Neural cell (in vitro differentiated cells): ENCODE data around the gene RAP1GAP2.

ENCODE experiments used
- EZH2 ChIP-seq: fragments of 200-600, 300-800 bp; shearing (Covaris generic), sonication (generic); IDR thresholded peaks from 2 replicates; pipeline ENCODE4 v1.6.1; 2014; ENCODE audit warnings: antibody characterized with exemption, low read length, borderline replicate concordance, mild to moderate bottlenecking; ENCODE audit not compliant: insufficient read depth, poor library complexity, severe bottlenecking
- MXI1 ChIP-seq: fragments of 450-650 bp; conservative IDR thresholded peaks from 2 replicates; pipeline ENCODE4 v1.6.1; 2014; ENCODE audit warnings: antibody characterized with exemption, mild to moderate bottlenecking; ENCODE audit not compliant: poor library complexity, severe bottlenecking
- POLR2AphosphoS5 ChIP-seq: IDR thresholded peaks from 2 replicates; pipeline ENCODE4 v1.6.1; 2012
- TF ChIP-seq, protein P1 (sequence below): fragments of 450-650 bp; IDR thresholded peaks from 2 replicates; pipeline ENCODE4 v1.5.1; 2014; ENCODE audit warnings: antibody characterized with exemption, mild to moderate bottlenecking, moderate library complexity; ENCODE audit not compliant: poor library complexity, severe bottlenecking

GRCh38 chr17:2936351-2936750, 140.1 kb downstream of the RAP1GAP2 start:
- TF ChIP-seq, protein P1, sequence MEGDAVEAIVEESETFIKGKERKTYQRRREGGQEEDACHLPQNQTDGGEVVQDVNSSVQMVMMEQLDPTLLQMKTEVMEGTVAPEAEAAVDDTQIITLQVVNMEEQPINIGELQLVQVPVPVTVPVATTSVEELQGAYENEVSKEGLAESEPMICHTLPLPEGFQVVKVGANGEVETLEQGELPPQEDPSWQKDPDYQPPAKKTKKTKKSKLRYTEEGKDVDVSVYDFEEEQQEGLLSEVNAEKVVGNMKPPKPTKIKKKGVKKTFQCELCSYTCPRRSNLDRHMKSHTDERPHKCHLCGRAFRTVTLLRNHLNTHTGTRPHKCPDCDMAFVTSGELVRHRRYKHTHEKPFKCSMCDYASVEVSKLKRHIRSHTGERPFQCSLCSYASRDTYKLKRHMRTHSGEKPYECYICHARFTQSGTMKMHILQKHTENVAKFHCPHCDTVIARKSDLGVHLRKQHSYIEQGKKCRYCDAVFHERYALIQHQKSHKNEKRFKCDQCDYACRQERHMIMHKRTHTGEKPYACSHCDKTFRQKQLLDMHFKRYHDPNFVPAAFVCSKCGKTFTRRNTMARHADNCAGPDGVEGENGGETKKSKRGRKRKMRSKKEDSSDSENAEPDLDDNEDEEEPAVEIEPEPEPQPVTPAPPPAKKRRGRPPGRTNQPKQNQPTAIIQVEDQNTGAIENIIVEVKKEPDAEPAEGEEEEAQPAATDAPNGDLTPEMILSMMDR = no peak
- TF ChIP-seq EZH2 (no peak), POLR2AphosphoS5 (no peak), MXI1 (no peak)
